Liver (tissue), 9 donors: ENCODE data around the gene ABHD16B. TPM values are rescaled to one million over a fixed set of nuclear protein-coding genes. Genes with fewer than 3 reads are reported as not detected.

ENCODE experiments used
- DNase-seq: peaks from one replicate; pipeline ENCODE4 v3.0.0-alpha.2; 2017; ENCODE audit warnings: low spot score
- H3K27ac ChIP-seq, 2 donors: one replicate each; pipeline ENCODE4 v1.7.0; 2013; ENCODE audit warnings: inconsistent platforms in 2 of 2, low read length in 2 of 2, control low read depth in 1 of 2, low read depth in 1 of 2, mild to moderate bottlenecking in 1 of 2
- H3K27me3 ChIP-seq, 4 donors: one replicate each; pipeline versions ENCODE4 v1.6.1 to v1.7.0; 2013; ENCODE audit warnings: low read length in 3 of 4, inconsistent platforms in 1 of 4, mild to moderate bottlenecking in 1 of 4, moderate library complexity in 1 of 4; ENCODE audit not compliant: control insufficient read depth in 4 of 4, insufficient read depth in 4 of 4
- H3K36me3 ChIP-seq, 4 donors: one replicate each; pipeline versions ENCODE4 v1.6.1 to v1.7.0; 2013; ENCODE audit warnings: low read length in 3 of 4, mild to moderate bottlenecking in 3 of 4, low read depth in 1 of 4, moderate library complexity in 1 of 4; ENCODE audit not compliant: control insufficient read depth in 4 of 4, insufficient read depth in 3 of 4
- H3K4me1 ChIP-seq, 4 donors: one replicate each; pipeline versions ENCODE4 v1.6.1 to v1.7.0; 2013; ENCODE audit warnings: low read length in 3 of 4, mild to moderate bottlenecking in 3 of 4, moderate library complexity in 1 of 4; ENCODE audit not compliant: control insufficient read depth in 4 of 4, insufficient read depth in 4 of 4
- H3K4me3 ChIP-seq, 3 donors: one replicate each; pipeline versions ENCODE4 v1.6.1 to v1.7.0; 2013; ENCODE audit warnings: low read length in 3 of 3, control low read depth in 1 of 3, low read depth in 1 of 3, mild to moderate bottlenecking in 1 of 3
- H3K9ac ChIP-seq, 2 donors: one replicate each; pipeline ENCODE4 v1.7.0; 2013; ENCODE audit warnings: low read length in 2 of 2, mild to moderate bottlenecking in 2 of 2, moderate library complexity in 2 of 2, control low read depth in 1 of 2, low read depth in 1 of 2
- H3K9me3 ChIP-seq, 4 donors: one replicate each; pipeline versions ENCODE4 v1.6.1 to v1.7.0; 2013; ENCODE audit warnings: low read length in 3 of 4; ENCODE audit not compliant: control insufficient read depth in 4 of 4
- ATF3 ChIP-seq: IDR thresholded peaks from 2 replicates; pipeline ENCODE4 v1.6.1; 2016; ENCODE audit warnings: antibody characterized with exemption
- CTCF ChIP-seq: fragments of 150-350 bp; IDR thresholded peaks from 2 replicates; pipeline ENCODE4 v1.5.1; 2017; ENCODE audit warnings: improper control_type of control experiment, low read depth, low read length; ENCODE audit not compliant: missing input control
- FOXA1 ChIP-seq: IDR thresholded peaks from 2 replicates; pipeline ENCODE4 v1.6.1; 2016; ENCODE audit warnings: antibody characterized with exemption
- FOXA2 ChIP-seq: IDR thresholded peaks from 2 replicates; pipeline ENCODE4 v1.6.1; 2016; ENCODE audit warnings: antibody characterized with exemption
- HNF4A ChIP-seq, 2 donors: conservative IDR thresholded peaks; 2 replicates each; pipeline ENCODE4 v1.6.1; 2016; ENCODE audit warnings: antibody characterized with exemption in 2 of 2, mild to moderate bottlenecking in 2 of 2
- MAX ChIP-seq: IDR thresholded peaks from 2 replicates; pipeline ENCODE4 v1.6.1; 2016; ENCODE audit warnings: antibody characterized with exemption
- NR2F2 ChIP-seq: IDR thresholded peaks from 2 replicates; pipeline ENCODE4 v1.6.1; 2016; ENCODE audit warnings: antibody characterized with exemption
- RAD21 ChIP-seq, 2 donors: IDR thresholded peaks; 2 replicates each; pipeline ENCODE4 v1.6.1; 2016; ENCODE audit warnings: antibody characterized with exemption in 2 of 2, mild to moderate bottlenecking in 2 of 2
- REST ChIP-seq: IDR thresholded peaks from 2 replicates; pipeline ENCODE4 v1.6.1; 2016; ENCODE audit warnings: antibody characterized with exemption, mild to moderate bottlenecking
- RXRA ChIP-seq, 2 donors: IDR thresholded peaks; 2 replicates each; pipeline ENCODE4 v1.6.1; 2017 to 2018; ENCODE audit warnings: antibody characterized with exemption in 2 of 2, mild to moderate bottlenecking in 1 of 2
- SP1 ChIP-seq: IDR thresholded peaks from 2 replicates; pipeline ENCODE4 v1.6.1; 2018; ENCODE audit warnings: antibody characterized with exemption, mild to moderate bottlenecking
- TAF1 ChIP-seq: conservative IDR thresholded peaks from 2 replicates; pipeline ENCODE4 v1.6.1; 2016; ENCODE audit warnings: antibody characterized with exemption, mild to moderate bottlenecking
- YY1 ChIP-seq: IDR thresholded peaks from 2 replicates; pipeline ENCODE4 v1.6.1; 2016; ENCODE audit warnings: antibody characterized with exemption, mild to moderate bottlenecking
- ZBTB33 ChIP-seq: IDR thresholded peaks from 2 replicates; pipeline ENCODE4 v1.6.1; 2016; ENCODE audit warnings: antibody characterized with exemption
- WGBS: extraction: QIAGEN DNeasy Blood & Tissue Kit; methylation state at CpG from one replicate; pipeline ENCODE4 v1.1.7; 2013; 5-methylcytosine and 5-hydroxymethylcytosine counted together
- polyA plus RNA-seq, 2 donors: library from polyadenylated mRNA; stranded (reverse) in 1 of 2; unstranded in 1 of 2; fragments of 200-250 nt in 1 of 2; fragments of >200 nt in 1 of 2; fragmentation: Nextera tagmentation in 1 of 2; extraction: Ambion mirVana in 1 of 2; gene quantifications; one replicate each; pipeline versions ENCODE4 v1.2.1 to v1.2.3, GENCODE V29; 2013 to 2015
- total RNA-seq, 2 donors: library from RNA; depleted of rRNA; stranded (reverse); fragments of >200 nt; gene quantifications; one replicate each; pipeline ENCODE4 v1.2.3, GENCODE V29; 2014
- donor health status: healthy.
- donor health status: healthy.
- donor health status: healthy.
- donor health status: healthy.
- donor health status: healthy.

ABHD16B gene
- total and polyA plus RNA-seq, 4 donors = 0.10 TPM; not detected in 3

- Histone ChIP-seq H3K36me3 (no peaks in the 10 kb centered on the region), H3K4me3 (no peak overlapping the region), H3K9ac (no peak overlapping the region), H3K9me3 (no peaks in the 10 kb centered on the region), H3K27me3 (peaks cover 0 to 10% (median 1%) of the 10 kb centered on the region in 4 donors), H3K27ac (peak overlapping the region in 1 of 2 donors; percentile 7), H3K4me1 (peaks cover 0 to 10% (median 5%) of the 10 kb centered on the region in 4 donors)
- 53% methylated on average over 16 of the region's 16 CpGs for WGBS
- no peak for DNase-seq
- no peak for TF ChIP-seq RAD21 (IDR thresholded peaks at IDR 0.05)
- no peak for TF ChIP-seq REST
- no peak for TF ChIP-seq ATF3
- TF ChIP-seq MAX = no peak
- no peak for TF ChIP-seq NR2F2
- no peak for TF ChIP-seq RXRA (IDR thresholded peaks at IDR 0.05)
- no peak for TF ChIP-seq TAF1
- TF ChIP-seq CTCF = no peak
- TF ChIP-seq FOXA1 = no peak
- no peak for TF ChIP-seq ZBTB33
- TF ChIP-seq FOXA2 = no peak
- no peak for TF ChIP-seq YY1
- TF ChIP-seq HNF4A (conservative IDR thresholded peaks at IDR 0.05) = no peak
- no peak for TF ChIP-seq SP1
Observed at GRCh38 chr20:63847237-63848002, 13.9 kb upstream of the ABHD16B start.
